ENCODE data around the gene FETUB.

Gene FETUB

GRCh38 chr3:186636536-186636935 is 3.7 kb upstream of the FETUB start:
- DNase-seq, result no peak

- DNase-seq, result no peak
Observed at GRCh38 chr3:186637686-186638085, 2.5 kb upstream of the FETUB start.

- DNase-seq, result no peak
Observed at GRCh38 chr3:186638259-186638658, 1.9 kb upstream of the FETUB start.

GRCh38 chr3:186640473-186640818 is 247 bp downstream of the FETUB start:
- no peak for DNase-seq

GRCh38 chr3:186640929-186641328 is 730 bp downstream of the FETUB start:
- no peak for DNase-seq

- DNase-seq, result no peak
Observed at GRCh38 chr3:186642014-186642413, 1.8 kb downstream of the FETUB start.

GRCh38 chr3:186643493-186643892 is 3.3 kb downstream of the FETUB start:
- no peak for DNase-seq

GRCh38 chr3:186644683-186645082 is 4.5 kb downstream of the FETUB start:
- no peak for DNase-seq

GRCh38 chr3:186646106-186646505 is 5.9 kb downstream of the FETUB start:
- DNase-seq, result no peak

GRCh38 chr3:186646841-186647240 is 6.6 kb downstream of the FETUB start:
- no peak for DNase-seq

- DNase-seq, result no peak
Observed at GRCh38 chr3:186648851-186649250, 8.7 kb downstream of the FETUB start.

GRCh38 chr3:186651678-186652215 is 11.5 kb downstream of the FETUB start:
- DNase-seq, result no peak

- DNase-seq, result no peak
Observed at GRCh38 chr3:186653080-186653707, 13.0 kb downstream of the FETUB start.

- no peak for DNase-seq
Observed at GRCh38 chr3:186653984-186654383, 13.8 kb downstream of the FETUB start.

GRCh38 chr3:186663361-186664118 is 23.3 kb downstream of the FETUB start:
- no peak for DNase-seq

GRCh38 chr3:186664119-186664495 is 23.9 kb downstream of the FETUB start:
- DNase-seq, result no peak

- no peak for DNase-seq
Observed at GRCh38 chr3:186664506-186664905, 24.3 kb downstream of the FETUB start.

GRCh38 chr3:186665625-186666188 is 25.5 kb downstream of the FETUB start, which contains the start of gene HRG:
Gene HRG (plus strand): TSS chr3:186666014. CDS start chr3:186666032, 18 bp downstream.
- DNase-seq, result no peak

- no peak for DNase-seq
Observed at GRCh38 chr3:186668426-186668825, 28.2 kb downstream of the FETUB start.

- no peak for DNase-seq
Observed at GRCh38 chr3:186669378-186670084, 29.3 kb downstream of the FETUB start.

GRCh38 chr3:186670155-186670554 is 30.0 kb downstream of the FETUB start:
- no peak for DNase-seq

GRCh38 chr3:186671051-186671450 is 30.9 kb downstream of the FETUB start:
- DNase-seq, result no peak

- DNase-seq, result no peak
Observed at GRCh38 chr3:186678604-186679003, 38.4 kb downstream of the FETUB start.

Measured in NCI-H1048 (cell line).